ENCODE data around the gene POLR1A. TPM values are rescaled to one million over a fixed set of nuclear protein-coding genes. Genes with fewer than 3 reads are reported as not detected.

The POLR1A gene
- total RNA-seq, result 17.0 and 26.2 TPM in 2 replicates

DNA sequence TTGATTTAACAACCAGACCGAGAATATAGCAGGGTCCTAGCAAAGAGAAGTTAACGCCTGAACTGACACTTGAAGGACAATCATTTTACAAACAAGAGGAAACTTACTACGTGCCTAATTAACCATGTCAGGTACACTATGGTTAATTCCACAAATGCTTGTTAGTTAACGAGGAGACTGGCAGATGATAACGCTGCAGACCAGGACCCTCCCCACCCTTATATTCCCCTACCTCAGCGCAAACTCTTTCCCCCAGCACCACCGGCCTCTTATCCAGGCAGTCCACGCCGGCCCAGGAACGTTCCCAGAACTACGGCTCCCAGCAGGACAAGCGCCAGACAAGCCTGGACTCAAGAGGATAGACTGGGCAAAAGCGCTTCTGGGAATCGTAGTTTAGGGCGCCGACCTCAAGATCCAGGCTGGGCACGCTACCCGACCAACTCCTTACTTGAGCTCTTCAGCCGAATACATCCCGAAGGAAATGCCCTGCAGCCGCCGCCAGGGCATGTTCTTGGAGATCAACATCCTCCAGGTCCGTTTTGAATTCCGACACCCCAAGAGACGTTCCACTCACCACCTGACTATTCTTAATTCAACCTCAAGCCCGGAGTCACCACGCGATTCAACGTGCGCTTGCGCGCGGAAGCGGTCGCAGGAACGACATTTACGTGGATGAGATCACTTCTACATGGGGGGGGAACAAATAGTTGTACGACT lies at the start of gene POLR1A:
TSS of gene POLR1A (minus strand) at position 635 of the 717 bp plus-strand sequence. CDS start at position 525, 110 bp downstream.

DNA sequence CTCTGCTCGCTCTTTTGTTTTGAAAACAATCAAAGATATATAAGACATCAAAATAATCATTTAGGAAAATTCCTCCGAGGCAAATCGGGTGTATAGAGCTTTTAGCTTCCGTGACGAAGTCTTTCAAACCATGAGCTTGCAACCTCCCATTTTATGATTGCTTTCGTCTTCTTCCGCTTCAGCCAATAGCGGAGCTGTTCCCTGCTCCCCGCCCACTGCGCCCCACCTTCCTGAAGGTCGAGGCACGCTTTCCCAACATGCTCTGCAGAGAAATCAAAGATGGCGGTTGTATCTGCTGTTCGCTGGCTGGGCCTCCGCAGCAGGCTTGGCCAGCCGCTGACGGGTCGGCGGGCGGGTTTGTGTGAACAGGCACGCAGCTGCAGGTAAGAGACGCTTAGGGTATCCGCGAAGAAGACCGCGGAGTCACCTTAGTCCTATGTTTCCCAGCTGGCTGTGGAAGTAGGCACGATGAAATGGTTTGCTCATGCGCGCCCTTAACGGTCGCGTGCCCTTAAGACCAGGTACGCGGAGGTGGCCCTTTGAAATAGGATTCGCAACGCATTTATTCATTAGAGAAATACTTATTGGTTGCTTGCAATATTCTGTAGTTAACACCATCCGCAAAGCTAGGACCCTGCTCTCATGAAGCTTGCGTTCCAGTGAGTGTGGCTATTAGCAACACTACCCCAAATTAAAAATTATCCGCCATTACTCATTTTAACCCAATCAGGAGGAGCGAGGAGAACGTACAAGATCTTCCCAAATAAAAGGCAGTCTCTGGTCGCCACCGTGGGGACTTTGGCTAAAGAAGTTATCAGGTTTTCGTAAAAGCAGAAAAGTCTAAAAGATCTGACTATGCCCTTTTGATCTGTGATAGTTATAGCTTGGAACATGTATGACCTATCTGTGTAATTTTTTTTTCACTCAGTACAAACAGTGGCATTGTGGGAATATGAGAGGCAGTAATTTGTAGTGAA lies 571 bp upstream of the POLR1A start, which contains the start of gene PTCD3:
TSS of gene PTCD3 (plus strand) at position 267 of the 977 bp plus-strand sequence. CDS start at position 280, 13 bp downstream.

Other genes with a start within 250 kb of the POLR1A start
- 10.1 and 13.9 TPM in 2 replicates for gene ST3GAL5, start 216.9 kb downstream of the POLR1A start, total RNA-seq
- gene PTCD3, start 349 bp upstream of the POLR1A start, total RNA-seq, result 67.5 and 71.9 TPM in 2 replicates
- 47.3 and 51.1 TPM in 2 replicates for gene IMMT, start 89.6 kb upstream of the POLR1A start, total RNA-seq
- gene MRPL35, start 93.6 kb upstream of the POLR1A start, total RNA-seq, result 16.3 and 21.2 TPM in 2 replicates
- 0.07 and 0.33 TPM in 2 replicates for gene REEP1, start 231.7 kb upstream of the POLR1A start, total RNA-seq